ENCODE data around the gene IST1.

Gene IST1

DNA sequence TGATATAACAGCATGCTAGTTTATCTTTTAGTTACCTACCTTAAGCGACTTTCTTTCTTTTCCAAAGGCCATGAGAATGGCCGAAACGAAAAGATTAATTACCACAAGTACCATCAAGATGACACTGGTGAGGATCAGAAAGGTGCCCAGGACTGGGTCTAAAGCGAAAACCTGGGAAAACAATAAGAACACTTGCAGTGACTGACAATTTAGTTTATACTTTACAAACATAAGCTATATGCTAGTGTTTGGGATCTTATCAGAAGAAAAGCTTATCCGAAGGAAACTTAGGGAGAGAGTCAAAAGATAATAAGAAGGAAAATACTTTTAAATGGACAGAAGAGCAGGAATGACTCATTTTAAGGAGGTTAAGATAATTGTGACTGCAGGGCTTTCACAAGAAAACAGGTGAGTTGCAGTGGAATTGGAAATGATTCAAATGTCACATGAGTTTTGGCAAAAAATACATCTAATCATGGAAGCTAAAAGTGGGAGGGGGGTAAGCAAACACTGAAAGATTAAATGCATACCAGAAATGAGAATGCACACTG lies 34.8 kb downstream of the IST1 start:
- ChIA-PET POLR2A (interaction anchor here (0.6 kb wide), 1 partner anchor 124 kb away, joined by 4 read pairs; no protein-coding TSS in a partner anchor), CTCF (interaction anchor here (1.0 to 4.7 kb wide), 4 partner anchors 10 to 121 kb away, joined by 3 to 31 read pairs (median 11); partner anchors contain the start of gene AP1G1)
- no peak for TF ChIP-seq CTCF (IDR thresholded peaks at IDR 0.05; ENCODE audit: control extremely low read depth, extremely low read depth, low read depth, missing control alignments)
- no peak for DNase-seq (ENCODE audit: extremely low spot score)

- no peak for TF ChIP-seq CTCF (IDR thresholded peaks at IDR 0.05; ENCODE audit: control extremely low read depth, extremely low read depth, low read depth, missing control alignments)
- no peak for DNase-seq (ENCODE audit: extremely low spot score)
- POLR2A ChIA-PET = interaction anchor here (0.6 kb wide), 1 partner anchor 148 kb away, joined by 6 read pairs; no protein-coding TSS in a partner anchor
- CTCF ChIA-PET = interaction anchor here (1.1 to 4.7 kb wide), 3 partner anchors 12 to 30 kb away, joined by 3 to 31 read pairs (median 5); no protein-coding TSS in a partner anchor
These were observed 35.7 kb downstream of the IST1 start for GRCh38 chr16:71931001-71931400.

GRCh38 chr16:71931599-71931998 lies 36.3 kb downstream of the IST1 start:
- CTCF ChIA-PET = interaction anchor here (1.1 to 4.7 kb wide), 3 partner anchors 13 to 30 kb away, joined by 3 to 31 read pairs (median 5); no protein-coding TSS in a partner anchor
- DNase-seq (ENCODE audit: extremely low spot score) = no peak
- POLR2A ChIA-PET = no interaction called here
- no peak for TF ChIP-seq CTCF (IDR thresholded peaks at IDR 0.05; ENCODE audit: control extremely low read depth, extremely low read depth, low read depth, missing control alignments)

DNA sequence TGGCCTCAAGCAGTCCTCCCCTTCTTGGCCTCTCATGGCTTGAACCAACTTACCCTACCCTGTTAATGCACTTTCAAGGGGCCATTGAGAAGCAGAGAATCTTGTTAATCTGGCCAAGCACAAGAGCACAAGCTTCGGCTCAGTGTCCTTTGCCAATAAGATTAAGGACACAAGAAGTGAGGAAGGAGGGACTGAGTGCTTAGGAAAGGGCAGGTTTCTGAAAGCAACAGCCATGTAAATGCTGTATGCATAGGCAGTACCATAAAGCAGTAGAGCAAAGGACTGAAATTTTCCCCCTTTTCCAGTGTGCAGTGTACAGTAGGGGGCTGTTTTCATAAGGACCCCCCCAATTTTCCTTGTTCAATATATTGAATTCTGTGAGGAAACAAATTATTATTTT lies 37.7 kb downstream of the IST1 start:
- CTCF ChIA-PET = interaction anchor here (1.2 kb wide), 1 partner anchor 29 kb away, joined by 3 read pairs; no protein-coding TSS in a partner anchor
- no peak for DNase-seq (ENCODE audit: extremely low spot score)
- no peak for TF ChIP-seq CTCF (IDR thresholded peaks at IDR 0.05; ENCODE audit: control extremely low read depth, extremely low read depth, low read depth, missing control alignments)
- POLR2A ChIA-PET = no interaction called here

- CTCF ChIA-PET = interaction anchor here (0.8 to 2.8 kb wide), 4 partner anchors 17 to 31 kb away, joined by 3 to 8 read pairs (median 4); no protein-coding TSS in a partner anchor
- POLR2A ChIA-PET = interaction anchor here (0.6 to 0.7 kb wide), 3 partner anchors 25 to 35 kb away, joined by 3 to 8 read pairs (median 4); no protein-coding TSS in a partner anchor
- no peak for TF ChIP-seq CTCF (IDR thresholded peaks at IDR 0.05; ENCODE audit: control extremely low read depth, extremely low read depth, low read depth, missing control alignments)
- DNase-seq (ENCODE audit: extremely low spot score) = no peak
These were observed 38.8 kb downstream of the IST1 start for GRCh38 chr16:71933913-71934695.

DNA sequence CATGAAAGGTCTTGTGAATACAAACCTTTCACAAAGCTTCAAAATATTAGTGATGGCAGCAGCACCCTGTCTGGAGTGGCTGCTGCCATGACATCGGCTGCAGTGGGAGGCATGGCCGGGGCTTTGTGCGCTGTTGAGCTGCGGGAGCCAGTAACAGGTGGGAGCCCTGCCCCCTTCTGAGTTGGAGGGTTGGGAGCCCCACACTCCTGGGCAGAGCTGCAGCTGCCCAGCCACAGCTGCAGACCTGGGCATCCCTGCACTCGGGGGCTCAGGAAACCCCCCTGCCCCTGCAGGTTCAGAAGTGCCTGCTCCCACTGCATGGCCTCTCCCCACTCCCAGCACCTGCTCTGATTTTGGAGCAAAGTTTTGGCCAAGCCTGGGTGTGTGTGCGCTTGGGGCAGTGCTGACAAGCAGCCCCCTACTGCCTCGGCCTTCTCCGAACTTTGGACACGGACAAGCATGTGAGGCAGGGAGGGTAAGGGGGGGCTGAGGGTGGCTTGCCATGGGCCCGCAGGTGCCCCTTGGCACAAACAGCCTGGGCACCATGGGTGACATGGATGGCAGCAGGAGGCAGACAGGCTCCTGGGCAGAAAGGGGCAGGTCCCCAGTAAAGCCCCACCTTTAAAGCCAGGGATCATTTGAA lies 42.7 kb downstream of the IST1 start:
- CTCF ChIA-PET = interaction anchor here (3.0 kb wide), 1 partner anchor 9 kb away, joined by 12 read pairs; no protein-coding TSS in a partner anchor
- DNase-seq (ENCODE audit: extremely low spot score) = no peak
- POLR2A ChIA-PET = no interaction called here
- TF ChIP-seq CTCF (IDR thresholded peaks at IDR 0.05; ENCODE audit: control extremely low read depth, extremely low read depth, low read depth, missing control alignments) = no peak

All from GM10248 (cell line).